GM21825 (cell line): ENCODE measurements around the gene NACC2.
"Not testable (repeated sequence)": the region's sequence is repeated elsewhere in the genome, so short reads cannot be mapped to it uniquely, and the experiment has no call there.

Source experiments
- ATAC-seq: cut with Tn5 transposase; IDR thresholded peaks from one replicate; pipeline ENCODE4 v1.9.1; 2021; ENCODE audit warnings: mild to moderate bottlenecking, moderate library complexity; ENCODE audit not compliant: unreplicated experiment

NACC2 gene

GRCh38 chr9:136111910-136112309 lies 16.8 kb upstream of the NACC2 start:
- no peak for ATAC-seq

GRCh38 chr9:136111190-136111589 lies 16.1 kb upstream of the NACC2 start:
- no peak for ATAC-seq

- no peak for ATAC-seq
Measured at GRCh38 chr9:136110082-136111061, 15.3 kb upstream of the NACC2 start.

- ATAC-seq = peak; percentile 67
Measured at GRCh38 chr9:136109351-136110081, 14.4 kb upstream of the NACC2 start.

GRCh38 chr9:136108648-136109266 lies 13.7 kb upstream of the NACC2 start:
- ATAC-seq = no peak

GRCh38 chr9:136107953-136108647 lies 13.0 kb upstream of the NACC2 start:
- ATAC-seq = no peak

GRCh38 chr9:136107155-136107952 lies 12.3 kb upstream of the NACC2 start:
- no peak for ATAC-seq

GRCh38 chr9:136105398-136106135 lies 10.5 kb upstream of the NACC2 start:
- no peak for ATAC-seq

- ATAC-seq = no peak
Measured at GRCh38 chr9:136104916-136105315, 9.8 kb upstream of the NACC2 start.

- no peak for ATAC-seq
Measured at GRCh38 chr9:136104488-136104800, 9.4 kb upstream of the NACC2 start.

GRCh38 chr9:136103651-136104487 lies 8.8 kb upstream of the NACC2 start:
- ATAC-seq = no peak

- ATAC-seq = not testable (repeated sequence)
Measured at GRCh38 chr9:136101615-136102074, 6.6 kb upstream of the NACC2 start.

GRCh38 chr9:136100700-136101614 lies 5.9 kb upstream of the NACC2 start:
- no peak for ATAC-seq

GRCh38 chr9:136099542-136099941 lies 4.5 kb upstream of the NACC2 start:
- ATAC-seq = no peak

- no peak for ATAC-seq
Measured at GRCh38 chr9:136098844-136099243, 3.8 kb upstream of the NACC2 start.

GRCh38 chr9:136098210-136098609 lies 3.1 kb upstream of the NACC2 start:
- ATAC-seq = no peak

GRCh38 chr9:136096505-136097001 lies 1.5 kb upstream of the NACC2 start:
- ATAC-seq = no peak
